Heart left ventricle (tissue), 13 donors: ENCODE data around the gene GALP.
"Not testable (repeated sequence)": the region's sequence is repeated elsewhere in the genome, so short reads cannot be mapped to it uniquely, and the experiment has no call there.

Experiments
- POLR2A ChIP-seq, 2 donors: fragments of 450-650 bp; IDR thresholded peaks; one replicate each; pipeline ENCODE4 v1.6.1; 2017; ENCODE audit warnings: antibody characterized with exemption in 2 of 2, mild to moderate bottlenecking in 2 of 2, moderate library complexity in 2 of 2
- TF ChIP-seq, protein P1 (sequence below), 12 donors: fragments of 200-600 bp; sonication (generic) in 4 of 12; IDR thresholded peaks; one replicate each; pipeline versions ENCODE4 v1.5.0 to v1.8.0; 2018 to 2022; ENCODE audit warnings: antibody characterized with exemption in 12 of 12, mild to moderate bottlenecking in 5 of 12
- donor health status: ischemic (EF 13 %, LVEDD 7.1; RV severe dilation, severe dysfunction).
- donor health status: DM: no; HTN: yes; CAD: no.
- donor health status: DM: no; HTN: no; CAD: no.
- donor health status: ischemic (EF 25% LVEDD 6.9; RV normal size, moderate dysfunction).
- donor health status: ischemic (EF 25% LVEDD 5.7; RV mildly dilated, moderate dysfunction).
- donor health status: ischemic (EF 35%, LVEDD 5.7; RV mildly dilated, moderate dysfunction).
- donor health status: nonischemic (EF 11% LVEDD 7.7; RV severe dilation, severe dysfunction).
- donor health status: DM: yes; HTN: yes; CAD: no.
- donor health status: PGD.
- donor health status: ischemic (EF 29% LVEDD 5.4; RV normal size, mild dysfunction).
- donor health status: nonischemic (EF 23%, LVEDD 6.1; RV moderate dilation, normal function).

DNA sequence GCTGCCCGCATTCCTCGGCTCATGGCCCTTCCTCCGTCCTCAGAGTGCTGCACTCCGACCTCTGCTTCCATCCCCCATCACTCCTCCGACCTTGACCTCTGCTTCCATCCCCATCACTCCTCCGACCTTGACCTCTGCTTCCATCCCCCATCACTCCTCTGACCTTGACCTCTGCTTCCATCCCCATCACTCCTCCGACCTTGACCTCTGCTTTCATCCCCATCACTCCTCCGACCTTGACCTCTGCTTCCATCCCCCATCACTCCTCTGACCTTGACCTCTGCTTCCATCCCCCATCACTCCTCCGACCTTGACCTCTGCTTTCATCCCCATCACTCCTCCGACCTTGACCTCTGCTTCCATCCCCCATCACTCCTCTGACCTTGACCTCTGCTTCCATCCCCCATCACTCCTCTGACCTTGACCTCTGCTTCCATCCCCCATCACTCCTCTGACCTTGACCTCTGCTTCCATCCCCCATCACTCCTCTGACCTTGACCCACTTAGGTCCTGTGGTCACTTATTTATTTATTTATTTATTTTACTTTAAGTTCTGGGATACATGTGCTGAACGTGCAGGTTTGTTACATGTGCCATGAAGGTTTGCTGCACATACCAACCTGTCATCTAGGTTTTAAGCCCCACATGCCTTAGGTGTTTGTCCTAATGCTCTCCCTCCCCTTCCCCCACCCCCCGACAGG lies 26.7 kb upstream of the GALP start:
- TF ChIP-seq, protein P1, sequence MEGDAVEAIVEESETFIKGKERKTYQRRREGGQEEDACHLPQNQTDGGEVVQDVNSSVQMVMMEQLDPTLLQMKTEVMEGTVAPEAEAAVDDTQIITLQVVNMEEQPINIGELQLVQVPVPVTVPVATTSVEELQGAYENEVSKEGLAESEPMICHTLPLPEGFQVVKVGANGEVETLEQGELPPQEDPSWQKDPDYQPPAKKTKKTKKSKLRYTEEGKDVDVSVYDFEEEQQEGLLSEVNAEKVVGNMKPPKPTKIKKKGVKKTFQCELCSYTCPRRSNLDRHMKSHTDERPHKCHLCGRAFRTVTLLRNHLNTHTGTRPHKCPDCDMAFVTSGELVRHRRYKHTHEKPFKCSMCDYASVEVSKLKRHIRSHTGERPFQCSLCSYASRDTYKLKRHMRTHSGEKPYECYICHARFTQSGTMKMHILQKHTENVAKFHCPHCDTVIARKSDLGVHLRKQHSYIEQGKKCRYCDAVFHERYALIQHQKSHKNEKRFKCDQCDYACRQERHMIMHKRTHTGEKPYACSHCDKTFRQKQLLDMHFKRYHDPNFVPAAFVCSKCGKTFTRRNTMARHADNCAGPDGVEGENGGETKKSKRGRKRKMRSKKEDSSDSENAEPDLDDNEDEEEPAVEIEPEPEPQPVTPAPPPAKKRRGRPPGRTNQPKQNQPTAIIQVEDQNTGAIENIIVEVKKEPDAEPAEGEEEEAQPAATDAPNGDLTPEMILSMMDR (IDR thresholded peaks at IDR 0.05) = not testable (repeated sequence)
- not testable (repeated sequence) for TF ChIP-seq POLR2A (IDR thresholded peaks at IDR 0.05)
